Left ventricle myocardium inferior (tissue), 1 donor: ENCODE results near the gene TUB. TPM values are rescaled to one million over a fixed set of nuclear protein-coding genes. Genes with fewer than 3 reads are reported as not detected.

Experiments
- DNase-seq: peaks from one replicate; pipeline ENCODE4 v3.0.0-alpha.2; 2020
- H3K27ac ChIP-seq: fragments of 200-600 bp; replicated peaks from 2 replicates; pipeline ENCODE4 v1.8.0; 2021
- H3K27me3 ChIP-seq: fragments of 200-600 bp; 2 replicates; pipeline ENCODE4 v1.8.0; 2021; ENCODE audit warnings: low read depth
- H3K36me3 ChIP-seq: fragments of 200-600 bp; 2 replicates; pipeline ENCODE4 v1.8.0; 2021
- H3K4me1 ChIP-seq: fragments of 200-600 bp; 2 replicates; pipeline ENCODE4 v1.8.0; 2021
- H3K4me3 ChIP-seq: fragments of 200-600 bp; 2 replicates; pipeline ENCODE4 v1.8.0; 2021; ENCODE audit warnings: mild to moderate bottlenecking, moderate library complexity
- H3K9me3 ChIP-seq: fragments of 200-600 bp; replicated peaks from 2 replicates; pipeline ENCODE4 v1.8.0; 2021
- intact Hi-C: fragments of 100-400 bp; cut with micrococcal nuclease; formaldehyde crosslinking; loops from one replicate; pipeline ENCODE4 v1.11.0; 2022
- total RNA-seq: library from RNA; stranded (reverse); fragmentation: NEBNext Ultra II Directional; extraction: Animal tissue kit (Norgen Biotek cat#: 25700); gene quantifications from one replicate; pipeline ENCODE4 v1.2.1, GENCODE V29; 2021
- TF ChIP-seq, protein P1 (sequence below): fragments of 200-600 bp; IDR thresholded peaks from 2 replicates; pipeline ENCODE4 v1.8.0; 2021; ENCODE audit warnings: antibody characterized with exemption, mild to moderate bottlenecking, borderline replicate concordance
- donor health status: DM: no; HTN: yes; CAD: no; lungs with severe emphysema.

TUB gene
- total RNA-seq, 1 donor from 2014 or later, result 22.8 TPM

DNA sequence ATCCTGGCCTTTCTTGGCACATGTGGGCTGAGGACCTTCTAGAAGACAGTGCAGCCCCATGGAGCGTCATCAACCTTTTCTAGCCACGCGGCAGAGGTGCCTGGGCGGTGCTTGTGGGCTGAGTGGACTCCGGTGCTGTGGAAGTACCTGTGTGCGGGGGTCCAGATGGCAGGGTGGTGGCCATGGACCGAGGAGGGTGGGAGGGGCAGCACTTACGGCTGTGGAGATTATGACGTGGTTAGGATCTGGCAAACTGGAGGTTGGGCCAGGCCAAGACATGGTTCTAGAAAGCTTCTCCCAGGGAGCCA is 2.0 kb downstream of the TUB start:
- Histone ChIP-seq H3K9me3 (no peaks in the 10 kb centered on the region), H3K4me1 (peaks cover 70% of the 10 kb centered on the region), H3K36me3 (no peaks in the 10 kb centered on the region), H3K27me3 (peaks cover 7% of the 10 kb centered on the region), H3K27ac (peak overlapping the region; percentile 42), H3K4me3 (no peak overlapping the region)
- TF ChIP-seq, protein P1, sequence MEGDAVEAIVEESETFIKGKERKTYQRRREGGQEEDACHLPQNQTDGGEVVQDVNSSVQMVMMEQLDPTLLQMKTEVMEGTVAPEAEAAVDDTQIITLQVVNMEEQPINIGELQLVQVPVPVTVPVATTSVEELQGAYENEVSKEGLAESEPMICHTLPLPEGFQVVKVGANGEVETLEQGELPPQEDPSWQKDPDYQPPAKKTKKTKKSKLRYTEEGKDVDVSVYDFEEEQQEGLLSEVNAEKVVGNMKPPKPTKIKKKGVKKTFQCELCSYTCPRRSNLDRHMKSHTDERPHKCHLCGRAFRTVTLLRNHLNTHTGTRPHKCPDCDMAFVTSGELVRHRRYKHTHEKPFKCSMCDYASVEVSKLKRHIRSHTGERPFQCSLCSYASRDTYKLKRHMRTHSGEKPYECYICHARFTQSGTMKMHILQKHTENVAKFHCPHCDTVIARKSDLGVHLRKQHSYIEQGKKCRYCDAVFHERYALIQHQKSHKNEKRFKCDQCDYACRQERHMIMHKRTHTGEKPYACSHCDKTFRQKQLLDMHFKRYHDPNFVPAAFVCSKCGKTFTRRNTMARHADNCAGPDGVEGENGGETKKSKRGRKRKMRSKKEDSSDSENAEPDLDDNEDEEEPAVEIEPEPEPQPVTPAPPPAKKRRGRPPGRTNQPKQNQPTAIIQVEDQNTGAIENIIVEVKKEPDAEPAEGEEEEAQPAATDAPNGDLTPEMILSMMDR, result no peak
- no peak for DNase-seq
- intact Hi-C loops, result no loop called here

- Histone ChIP-seq H3K27me3 (peaks cover 7% of the 10 kb centered on the region), H3K27ac (peak overlapping the region; percentile 42), H3K9me3 (no peaks in the 10 kb centered on the region), H3K36me3 (no peaks in the 10 kb centered on the region), H3K4me3 (no peak overlapping the region), H3K4me1 (peaks cover 70% of the 10 kb centered on the region)
- TF ChIP-seq, protein P1, result no peak
- no peak for DNase-seq
- intact Hi-C loops, result no loop called here
Measured at GRCh38 chr11:8083871-8084281, 2.9 kb downstream of the TUB start.

- peak overlapping the region; percentile 42 for H3K27ac ChIP-seq
- no peaks in the 10 kb centered on the region for H3K36me3 ChIP-seq
- peaks cover 7% of the 10 kb centered on the region for H3K27me3 ChIP-seq
- peaks cover 70% of the 10 kb centered on the region for H3K4me1 ChIP-seq
- DNase-seq, result no peak
- TF ChIP-seq, protein P1, result no peak
- H3K9me3 ChIP-seq, result no peaks in the 10 kb centered on the region
- no peak overlapping the region for H3K4me3 ChIP-seq
- intact Hi-C loops, result no loop called here
Measured at GRCh38 chr11:8084352-8084751, 3.3 kb downstream of the TUB start.

GRCh38 chr11:8085011-8085645 is 4.1 kb downstream of the TUB start:
- intact Hi-C loops, result no loop called here
- H3K9me3 ChIP-seq, result no peaks in the 10 kb centered on the region
- DNase-seq, result no peak
- TF ChIP-seq, protein P1, result no peak
- peaks cover 7% of the 10 kb centered on the region for H3K27me3 ChIP-seq
- no peak overlapping the region for H3K4me3 ChIP-seq
- H3K4me1 ChIP-seq, result peaks cover 70% of the 10 kb centered on the region
- H3K27ac ChIP-seq, result peak overlapping the region; percentile 51
- no peaks in the 10 kb centered on the region for H3K36me3 ChIP-seq

GRCh38 chr11:8086001-8086479 is 5.0 kb downstream of the TUB start:
- DNase-seq, result no peak
- H3K36me3 ChIP-seq, result no peaks in the 10 kb centered on the region
- intact Hi-C loops, result no loop called here
- H3K4me3 ChIP-seq, result no peak overlapping the region
- H3K27ac ChIP-seq, result peak overlapping the region; percentile 51
- peaks cover 65% of the 10 kb centered on the region for H3K4me1 ChIP-seq
- TF ChIP-seq, protein P1, result no peak
- peaks cover 7% of the 10 kb centered on the region for H3K27me3 ChIP-seq
- H3K9me3 ChIP-seq, result no peaks in the 10 kb centered on the region
